ENCODE measurements around the gene SELENON. TPM values are rescaled to one million over a fixed set of nuclear protein-coding genes. Genes with fewer than 3 reads are reported as not detected.

The SELENON gene
- total RNA-seq, result 39.6 TPM
- long read RNA-seq, full-length matches to known transcripts, result 9 of 38 reads
- long read RNA-seq, partial matches to known transcripts, result 28 of 38 reads
- long read RNA-seq, other reads (novel, unspliced or antisense), result 1 of 38 reads

GRCh38 chr1:25799935-25800702 is at the start of gene SELENON:
Gene SELENON (plus strand): TSS chr1:25800193. CDS start chr1:25800231, 38 bp downstream.
- ATAC-seq (ENCODE audit: poor library complexity) (peak; percentile 70), DNase-seq (peak; percentile 90)
- intact Hi-C loops (cut with DNase I), result loop anchor here (5.0 kb wide), 1 partner anchor 193 kb away; no protein-coding TSS in a partner anchor

DNA sequence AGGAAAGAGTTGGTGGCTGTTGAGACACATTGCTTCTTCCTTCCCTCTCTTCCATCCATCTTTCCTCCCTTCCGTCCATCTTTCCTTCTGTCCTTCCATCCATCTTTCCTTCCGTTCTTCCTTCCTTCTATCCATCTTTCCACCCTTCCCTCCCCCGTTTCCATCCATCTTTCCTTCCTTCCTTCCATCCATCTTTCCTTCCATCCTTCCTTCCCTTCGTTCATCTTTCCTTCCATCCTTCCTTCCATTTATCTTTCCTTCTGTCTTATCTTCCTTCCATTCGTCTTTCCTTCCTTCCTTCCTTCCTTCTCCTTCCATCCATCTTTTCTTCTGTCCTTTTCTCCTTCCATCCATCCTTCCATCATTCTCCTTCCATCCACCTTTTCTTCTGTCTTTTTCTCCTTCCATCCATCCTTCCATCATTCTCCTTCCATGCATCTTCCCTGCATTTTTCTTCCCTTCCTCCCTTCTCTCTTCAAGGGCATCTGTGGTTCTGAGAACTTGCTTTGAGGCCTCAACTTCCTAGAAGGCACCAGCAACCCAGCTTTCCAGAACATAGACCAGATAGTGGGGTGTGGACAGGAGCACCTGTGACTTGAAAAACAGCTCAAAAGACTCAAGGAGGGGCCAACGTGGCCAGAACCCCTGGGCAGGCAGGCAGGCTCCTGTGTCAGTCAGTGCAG is 48.9 kb upstream of the SELENON start:
- DNase-seq (no peak), ATAC-seq (ENCODE audit: poor library complexity) (no peak)
- intact Hi-C loops (cut with DNase I), result no loop called here

GRCh38 chr1:25754470-25755181 is 45.4 kb upstream of the SELENON start:
- intact Hi-C loops (cut with DNase I), result no loop called here

GRCh38 chr1:25755475-25756125 is 44.4 kb upstream of the SELENON start:
- DNase-seq (no peak), ATAC-seq (ENCODE audit: poor library complexity) (no peak)
- intact Hi-C loops (cut with DNase I), result no loop called here

More at GRCh38 chr1:25754470-25755181, 45.4 kb upstream of the SELENON start:
- peak; percentile 21 for ATAC-seq (ENCODE audit: poor library complexity)
- no peak for DNase-seq

GRCh38 chr1:25756215-25756614 is 43.8 kb upstream of the SELENON start:
- no peak for DNase-seq
- no peak for ATAC-seq (ENCODE audit: poor library complexity)
- intact Hi-C loops (cut with DNase I), result no loop called here

- no peak for DNase-seq
- intact Hi-C loops (cut with DNase I), result no loop called here
- ATAC-seq (ENCODE audit: poor library complexity), result no peak
Measured at GRCh38 chr1:25757151-25757845, 42.7 kb upstream of the SELENON start.

DNA sequence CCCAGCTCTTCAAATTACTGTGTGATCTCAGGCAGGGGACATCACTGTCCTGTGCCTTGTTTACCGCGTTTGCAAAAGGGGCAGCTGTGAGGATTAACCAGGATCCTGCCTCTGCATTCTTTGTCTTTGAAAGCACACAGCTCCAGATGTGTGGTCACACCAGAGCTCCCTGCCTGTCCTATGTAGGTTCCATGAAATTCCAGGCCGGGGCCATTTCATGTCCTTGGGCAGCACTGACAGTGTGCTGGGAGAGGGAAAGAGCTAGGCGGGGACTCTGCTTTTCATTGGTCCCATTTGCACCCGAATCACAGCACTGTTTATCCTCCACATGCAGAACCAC is 42.2 kb upstream of the SELENON start:
- no peak for DNase-seq
- ATAC-seq (ENCODE audit: poor library complexity), result no peak
- intact Hi-C loops (cut with DNase I), result no loop called here

DNA sequence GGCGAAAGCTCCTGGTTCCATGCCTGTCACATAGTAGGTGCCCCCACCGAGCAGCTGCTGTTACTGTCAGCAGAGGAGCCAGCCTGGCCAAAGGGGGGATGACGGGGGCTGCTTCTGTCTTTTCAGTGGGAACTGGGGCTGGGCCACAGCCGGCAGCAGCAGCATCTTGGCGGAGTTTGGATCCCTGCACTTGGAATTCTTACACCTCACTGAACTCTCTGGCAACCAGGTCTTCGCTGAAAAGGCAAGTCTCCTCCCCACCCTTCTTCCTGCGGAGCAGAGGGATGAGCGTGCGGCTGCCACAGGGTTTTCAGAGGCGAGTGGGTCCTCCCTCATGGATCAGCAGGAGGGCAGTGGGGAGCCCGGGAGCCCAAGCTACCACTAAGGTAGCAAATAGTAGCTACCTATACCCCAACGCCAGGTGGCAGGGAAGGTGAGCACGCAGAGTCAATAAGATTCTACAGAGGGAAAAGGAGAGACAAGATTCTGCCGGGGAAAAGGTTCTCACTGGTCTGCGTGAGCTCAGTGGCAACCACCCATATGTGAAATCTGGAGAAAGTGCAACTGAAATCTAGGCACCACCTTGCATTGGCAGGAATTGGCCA is 41.4 kb upstream of the SELENON start:
- ATAC-seq (ENCODE audit: poor library complexity) (no peak), DNase-seq (no peak)
- intact Hi-C loops (cut with DNase I), result no loop called here

DNA sequence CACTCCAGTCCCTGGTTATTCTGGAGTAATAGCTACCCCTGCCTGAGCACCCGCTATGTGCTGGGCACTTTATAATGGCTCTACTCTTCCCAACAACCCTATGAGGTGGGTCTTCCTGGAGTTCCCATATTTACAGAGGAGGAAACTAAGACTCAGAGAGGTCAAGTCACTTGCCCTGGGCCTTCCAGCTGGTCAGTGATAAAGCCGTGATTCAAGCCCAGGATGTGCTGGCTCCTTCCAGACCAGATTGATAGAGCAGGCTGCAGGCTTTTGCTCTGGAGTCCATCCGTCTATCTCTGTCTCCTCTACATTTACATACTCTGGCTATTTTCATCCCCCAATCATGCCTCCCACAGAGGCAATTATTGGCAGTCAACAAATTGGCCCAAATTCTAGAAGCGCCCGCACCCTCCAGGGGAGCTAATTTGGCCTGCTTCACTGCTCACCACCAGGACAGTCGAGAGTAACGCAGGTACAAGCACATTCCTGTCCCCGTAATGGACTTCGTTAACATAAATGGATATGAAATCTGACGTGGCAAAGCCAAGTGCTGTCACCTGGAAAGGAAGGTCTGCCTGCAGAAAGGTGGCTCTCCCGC is 39.8 kb upstream of the SELENON start:
- ATAC-seq (ENCODE audit: poor library complexity) (no peak), DNase-seq (no peak)
- intact Hi-C loops (cut with DNase I), result no loop called here

DNA sequence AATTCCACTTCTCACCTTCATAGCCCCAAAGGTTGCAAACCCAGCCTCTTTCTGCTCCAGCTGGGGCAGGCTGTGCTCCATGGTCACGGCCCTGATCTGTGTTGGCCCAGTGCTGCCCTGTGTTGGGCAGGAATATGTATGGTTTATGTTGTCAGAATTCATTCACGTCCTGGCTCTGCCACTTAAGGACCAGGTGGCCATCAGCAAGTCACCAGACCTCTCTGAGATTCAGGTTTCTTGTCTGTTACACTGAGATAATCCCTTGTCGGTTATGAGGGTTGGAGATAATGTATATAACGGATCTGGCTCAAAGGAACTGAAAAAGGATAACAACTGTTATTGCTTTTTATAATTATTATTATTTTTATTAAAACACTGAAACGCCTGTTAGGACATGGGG is 39.1 kb upstream of the SELENON start:
- no peak for ATAC-seq (ENCODE audit: poor library complexity)
- intact Hi-C loops (cut with DNase I), result no loop called here
- no peak for DNase-seq

- DNase-seq (no peak), ATAC-seq (ENCODE audit: poor library complexity) (peak; percentile 13)
- intact Hi-C loops (cut with DNase I), result no loop called here
Measured at GRCh38 chr1:25763493-25763892, 36.5 kb upstream of the SELENON start.

- no peak for ATAC-seq (ENCODE audit: poor library complexity)
- DNase-seq, result no peak
- intact Hi-C loops (cut with DNase I), result no loop called here
Measured at GRCh38 chr1:25765136-25765922, 34.7 kb upstream of the SELENON start.

GRCh38 chr1:25765923-25766589 is 33.9 kb upstream of the SELENON start:
- intact Hi-C loops (cut with DNase I), result no loop called here
- no peak for ATAC-seq (ENCODE audit: poor library complexity)

DNA sequence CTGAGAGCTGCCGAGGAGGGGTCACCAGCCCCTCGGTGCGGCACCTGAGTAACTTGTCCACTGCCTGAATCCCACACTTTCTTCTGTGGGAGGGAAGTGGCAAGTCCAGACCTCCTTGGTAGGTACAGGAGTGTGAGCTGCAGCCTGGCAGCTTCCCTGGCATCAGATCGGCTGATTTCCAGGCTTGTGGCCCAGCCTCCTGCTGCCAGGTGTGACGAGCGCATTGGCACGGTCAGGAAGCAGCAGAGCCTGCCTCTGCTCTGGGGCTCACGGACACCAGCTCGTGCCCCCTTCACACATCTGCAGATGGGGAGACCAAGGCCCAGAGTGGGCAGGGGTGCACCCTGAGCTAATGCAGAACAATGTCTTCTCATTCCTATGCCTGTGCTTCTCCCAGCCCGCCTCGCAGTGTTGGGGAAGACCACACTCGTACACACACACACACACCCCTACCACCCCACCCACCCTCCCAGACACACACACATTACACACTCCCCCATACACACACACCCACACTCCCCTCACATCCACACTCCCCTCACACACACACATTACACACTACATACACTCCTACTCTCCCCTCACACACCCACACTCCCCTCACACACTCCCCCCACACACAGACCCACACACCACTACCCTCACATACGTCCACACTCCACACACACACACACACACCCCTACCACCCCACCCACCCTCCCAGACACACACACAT is 33.1 kb upstream of the SELENON start:
- ATAC-seq (ENCODE audit: poor library complexity), result peak; percentile 35
- DNase-seq, result no peak
- intact Hi-C loops (cut with DNase I), result no loop called here

More at GRCh38 chr1:25765923-25766589, 33.9 kb upstream of the SELENON start:
- no peak for DNase-seq

GRCh38 chr1:25767437-25767770 is 32.6 kb upstream of the SELENON start:
- intact Hi-C loops (cut with DNase I), result no loop called here
- no peak for DNase-seq
- ATAC-seq (ENCODE audit: poor library complexity), result no peak

DNA sequence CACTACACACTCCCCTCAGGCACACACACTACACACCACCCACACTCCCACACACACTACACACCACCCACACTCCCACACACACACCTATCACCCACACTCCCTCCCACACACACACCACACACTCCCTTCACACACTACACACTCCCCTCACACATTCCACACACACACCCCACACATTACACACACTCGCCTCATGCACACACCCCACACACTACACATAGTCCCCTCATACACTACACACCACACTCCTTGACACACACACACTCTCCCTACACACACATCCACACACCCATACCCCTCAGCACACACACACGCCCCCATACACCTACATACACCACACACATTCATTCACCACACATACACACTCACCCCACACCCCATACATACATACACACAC is 31.0 kb upstream of the SELENON start:
- no peak for ATAC-seq (ENCODE audit: poor library complexity)
- no peak for DNase-seq
- intact Hi-C loops (cut with DNase I), result no loop called here
